SK-N-SH (cell line): Measurements from ENCODE around the gene ARHGAP1. TPM values are rescaled to one million over a fixed set of nuclear protein-coding genes. Genes with fewer than 3 reads are reported as not detected.

Experiments used
- CTCF ChIA-PET: fragments of 300-600, 350-600 bp; formaldehyde crosslinking; extraction: SDS; loops from one replicate; lab custom pipeline; 2021; lab: Yijun Ruan, JAX
- POLR2A ChIA-PET: fragments of 350-600 bp; sonication (Branson Sonifier 250); formaldehyde crosslinking; extraction: SDS; loops from one replicate; lab custom pipeline; 2020; ENCODE audit warnings: antibody characterized with exemption, inconsistent platforms; lab: Yijun Ruan, JAX
- DNase-seq: peaks from one replicate; pipeline ENCODE4 v3.0.0; 2012
- H2AFZ ChIP-seq: fragments of 200-600 bp; sonication (generic); 2 replicates; pipeline ENCODE4 v1.8.1; 2016; ENCODE audit warnings: antibody characterized with exemption, mild to moderate bottlenecking, low read depth
- H3F3A ChIP-seq: fragments of 200-600 bp; sonication (generic); replicated peaks from 2 replicates; pipeline ENCODE3; 2016; ENCODE audit warnings: antibody characterized with exemption, mild to moderate bottlenecking; ENCODE audit not compliant: insufficient read depth
- H3K27ac ChIP-seq, 2 experiments: fragments of 200-500 bp in 1 of 2; fragments of 200-600 bp in 1 of 2; sonication (Bioruptor generic) in 1 of 2; sonication (generic), shearing (Covaris generic) in 1 of 2; 2 replicates each; pipeline versions ENCODE4 v1.5.1 to v1.6.1; 2014 to 2016; ENCODE audit warnings: low read depth in 2 of 2, inconsistent platforms in 1 of 2, low read length in 1 of 2, mild to moderate bottlenecking in 1 of 2, mixed read lengths in 1 of 2
- H3K27me3 ChIP-seq: fragments of 200-600 bp; sonication (generic), shearing (Covaris generic); 2 replicates; pipeline ENCODE4 v1.6.1; 2016; ENCODE audit warnings: mixed run types; ENCODE audit not compliant: insufficient read depth
- H3K36me3 ChIP-seq, 2 experiments: fragments of 200-500 bp in 1 of 2; fragments of 200-600 bp in 1 of 2; sonication (Bioruptor generic) in 1 of 2; sonication (generic) in 1 of 2; replicated peaks in 1 of 2; 2 replicates each; pipeline versions ENCODE3 to v1.5.1; 2014 to 2016; ENCODE audit warnings: low read length in 1 of 2, mild to moderate bottlenecking in 1 of 2; ENCODE audit not compliant: insufficient read depth in 2 of 2, control insufficient read depth in 1 of 2
- H3K4me1 ChIP-seq, 2 experiments: fragments of 200-500 bp in 1 of 2; fragments of 200-600 bp in 1 of 2; sonication (Bioruptor generic) in 1 of 2; sonication (generic), shearing (Covaris generic) in 1 of 2; 2 replicates each; pipeline versions ENCODE4 v1.5.1 to v1.6.1; 2014 to 2016; ENCODE audit warnings: low read depth in 1 of 2, low read length in 1 of 2, mixed run types in 1 of 2; ENCODE audit not compliant: insufficient read depth in 2 of 2, control insufficient read depth in 1 of 2
- H3K4me2 ChIP-seq: fragments of 200-600 bp; sonication (generic), shearing (Covaris generic); 2 replicates; pipeline ENCODE4 v1.6.1; 2017; ENCODE audit warnings: mixed run types
- H3K4me3 ChIP-seq, 2 experiments: fragments of 200-500 bp in 1 of 2; fragments of 200-600 bp in 1 of 2; sonication (Bioruptor generic) in 1 of 2; sonication (generic), shearing (Covaris generic) in 1 of 2; 2 replicates each; pipeline versions ENCODE4 v1.5.1 to v1.8.1; 2014 to 2016; ENCODE audit warnings: low read depth in 2 of 2, inconsistent platforms in 1 of 2, low read length in 1 of 2, mild to moderate bottlenecking in 1 of 2, mixed read lengths in 1 of 2, moderate library complexity in 1 of 2
- H3K79me2 ChIP-seq: fragments of 200-600 bp; sonication (generic); 2 replicates; pipeline ENCODE4 v1.8.1; 2017; ENCODE audit warnings: mild to moderate bottlenecking; ENCODE audit not compliant: insufficient read depth
- H3K9ac ChIP-seq: fragments of 200-600 bp; sonication (generic); 2 replicates; pipeline ENCODE4 v1.6.1; 2017; ENCODE audit warnings: mixed run types
- H3K9me2 ChIP-seq: fragments of 200-600 bp; sonication (generic); 2 replicates; pipeline ENCODE4 v1.6.1; 2017; ENCODE audit warnings: mixed run types
- H3K9me3 ChIP-seq: fragments of 200-600 bp; sonication (generic); 2 replicates; pipeline ENCODE4 v1.6.1; 2017; ENCODE audit warnings: mixed run types, mild to moderate bottlenecking, moderate library complexity
- H4K20me1 ChIP-seq: fragments of 200-600 bp; sonication (generic); 2 replicates; pipeline ENCODE4 v1.6.1; 2017; ENCODE audit warnings: mild to moderate bottlenecking, mixed run types; ENCODE audit not compliant: insufficient read depth
- EP300 ChIP-seq, 2 experiments: IDR thresholded peaks; 2 replicates each; pipeline versions ENCODE4 v1.4.0 to v1.6.1; 2012; ENCODE audit warnings: borderline replicate concordance in 1 of 2, low read depth in 1 of 2, low read length in 1 of 2
- GABPA ChIP-seq: IDR thresholded peaks from 2 replicates; pipeline ENCODE4 v1.4.0; 2012; ENCODE audit warnings: low read depth, mild to moderate bottlenecking
- NRF1 ChIP-seq: IDR thresholded peaks from 2 replicates; pipeline ENCODE4 v1.6.1; 2012; ENCODE audit warnings: low read depth, mild to moderate bottlenecking, low read length
- RCOR1 ChIP-seq: fragments of 150-350 bp; IDR thresholded peaks from 2 replicates; pipeline ENCODE4 v1.6.1; 2017; ENCODE audit warnings: antibody characterized with exemption, low read length
- TAF1 ChIP-seq: IDR thresholded peaks from 2 replicates; pipeline ENCODE4 v1.6.1; 2012; ENCODE audit warnings: low read depth, mild to moderate bottlenecking, low read length, moderate library complexity, borderline replicate concordance
- TCF12 ChIP-seq: IDR thresholded peaks from 2 replicates; pipeline ENCODE4 v1.4.0; 2012
- ZBTB33 ChIP-seq: IDR thresholded peaks from 2 replicates; pipeline ENCODE4 v1.4.0; 2012; ENCODE audit warnings: low read depth, borderline replicate concordance
- WGBS: methylation state at CpG from one replicate; pipeline ENCODE4 v1.1.6; 2017; ENCODE audit warnings: low lambda C conversion rate; 5-methylcytosine and 5-hydroxymethylcytosine counted together
- polyA plus RNA-seq, 3 experiments: library from polyadenylated mRNA; depleted of rRNA; stranded (reverse); fragments of >200 nt; gene quantifications; 2 replicates each; pipeline ENCODE4 v1.2.3, GENCODE V29; 2012
- TF ChIP-seq, protein P1 (sequence below): IDR thresholded peaks from 2 replicates; pipeline ENCODE4 v1.6.1; 2012; ENCODE audit warnings: mild to moderate bottlenecking, low read depth, low read length, moderate library complexity

ARHGAP1 gene
- polyA plus RNA-seq, 1 of the 3 experiments (the other 2 are of a cell fraction) = 27.1 TPM

DNA sequence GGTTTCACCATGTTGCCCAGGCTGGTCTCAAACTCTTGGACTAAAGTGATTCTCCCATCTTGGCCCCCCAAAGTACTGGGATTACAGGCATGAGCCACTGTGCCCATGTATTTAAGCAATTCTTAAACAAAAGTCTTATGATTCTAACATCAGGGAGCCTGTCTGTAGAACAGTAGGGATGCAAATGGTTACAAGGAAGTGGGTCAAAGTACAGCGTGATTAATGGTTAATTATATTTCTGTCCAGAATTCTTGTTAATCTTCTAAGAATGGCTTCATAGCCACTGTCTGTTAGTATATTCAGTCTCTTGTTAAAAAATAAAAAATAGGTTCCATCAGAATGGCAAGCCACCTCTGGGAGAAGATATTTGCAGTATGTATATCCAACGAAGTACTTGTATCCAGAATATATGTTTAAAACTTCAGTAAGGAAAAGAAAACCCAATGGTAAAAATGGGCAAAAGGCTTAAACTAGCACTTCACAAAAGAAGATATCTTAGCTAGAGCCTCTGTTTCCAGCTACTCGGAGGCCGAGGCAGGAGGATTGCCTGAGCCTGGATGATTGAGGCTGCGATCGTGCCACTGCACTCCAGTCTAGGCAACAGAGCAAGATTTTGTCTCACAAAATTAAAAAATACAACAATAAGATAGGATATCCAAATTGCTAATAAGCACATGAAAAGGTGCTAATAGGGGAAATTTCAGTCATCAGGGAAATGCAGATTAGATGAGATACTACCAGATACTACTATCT is 60.2 kb downstream of the ARHGAP1 start:
- Histone ChIP-seq H3K79me2 (peaks cover 30% of the 10 kb centered on the region), H3K27ac (no peak overlapping the region), H4K20me1 (no peaks in the 10 kb centered on the region)

More for the DNA sequence above, 60.2 kb downstream of the ARHGAP1 start:
- no peaks in the 10 kb centered on the region for H3K9me3 ChIP-seq
- H3K27me3 ChIP-seq = no peaks in the 10 kb centered on the region
- H3K36me3 ChIP-seq = peaks cover 11 to 21% of the 10 kb centered on the region in 2 experiments
- CTCF ChIA-PET = interaction anchor here (1.1 to 1.3 kb wide), 2 partner anchors 21 to 23 kb away, joined by 3 to 4 read pairs; partner anchors contain the start of genes ATG13 and HARBI1
- no peak overlapping the region for H3K9ac ChIP-seq
- H3K4me2 ChIP-seq = no peak overlapping the region
- H3F3A ChIP-seq = peaks cover 3% of the 10 kb centered on the region
- POLR2A ChIA-PET = no interaction called here
- no peaks in the 10 kb centered on the region for H3K9me2 ChIP-seq
- 96% methylated on average over 6 of the region's 6 CpGs for WGBS
- no peak for DNase-seq
- H2AFZ ChIP-seq = no peak overlapping the region
- H3K4me3 ChIP-seq = no peak overlapping the region
- TF ChIP-seq TCF12 (no peak), RCOR1 (no peak), EP300 (IDR thresholded peaks at IDR 0.05; ENCODE audit: borderline replicate concordance in 1 of 2, low read depth in 1 of 2, low read length in 1 of 2) (no peak), GABPA (no peak), TAF1 (no peak), ZBTB33 (no peak), NRF1 (no peak)
- TF ChIP-seq, protein P1, sequence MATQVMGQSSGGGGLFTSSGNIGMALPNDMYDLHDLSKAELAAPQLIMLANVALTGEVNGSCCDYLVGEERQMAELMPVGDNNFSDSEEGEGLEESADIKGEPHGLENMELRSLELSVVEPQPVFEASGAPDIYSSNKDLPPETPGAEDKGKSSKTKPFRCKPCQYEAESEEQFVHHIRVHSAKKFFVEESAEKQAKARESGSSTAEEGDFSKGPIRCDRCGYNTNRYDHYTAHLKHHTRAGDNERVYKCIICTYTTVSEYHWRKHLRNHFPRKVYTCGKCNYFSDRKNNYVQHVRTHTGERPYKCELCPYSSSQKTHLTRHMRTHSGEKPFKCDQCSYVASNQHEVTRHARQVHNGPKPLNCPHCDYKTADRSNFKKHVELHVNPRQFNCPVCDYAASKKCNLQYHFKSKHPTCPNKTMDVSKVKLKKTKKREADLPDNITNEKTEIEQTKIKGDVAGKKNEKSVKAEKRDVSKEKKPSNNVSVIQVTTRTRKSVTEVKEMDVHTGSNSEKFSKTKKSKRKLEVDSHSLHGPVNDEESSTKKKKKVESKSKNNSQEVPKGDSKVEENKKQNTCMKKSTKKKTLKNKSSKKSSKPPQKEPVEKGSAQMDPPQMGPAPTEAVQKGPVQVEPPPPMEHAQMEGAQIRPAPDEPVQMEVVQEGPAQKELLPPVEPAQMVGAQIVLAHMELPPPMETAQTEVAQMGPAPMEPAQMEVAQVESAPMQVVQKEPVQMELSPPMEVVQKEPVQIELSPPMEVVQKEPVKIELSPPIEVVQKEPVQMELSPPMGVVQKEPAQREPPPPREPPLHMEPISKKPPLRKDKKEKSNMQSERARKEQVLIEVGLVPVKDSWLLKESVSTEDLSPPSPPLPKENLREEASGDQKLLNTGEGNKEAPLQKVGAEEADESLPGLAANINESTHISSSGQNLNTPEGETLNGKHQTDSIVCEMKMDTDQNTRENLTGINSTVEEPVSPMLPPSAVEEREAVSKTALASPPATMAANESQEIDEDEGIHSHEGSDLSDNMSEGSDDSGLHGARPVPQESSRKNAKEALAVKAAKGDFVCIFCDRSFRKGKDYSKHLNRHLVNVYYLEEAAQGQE = no peak
- TF ChIP-seq, all 33 proteins: peak for 0
- H3K4me1 ChIP-seq = no peaks in the 10 kb centered on the region; a peak in 1 of 4 replicates
